WERI-Rb-1 (cell line): Measurements from ENCODE around the gene VIT.

ENCODE experiments used
- DNase-seq: peaks from one replicate; pipeline ENCODE4 v3.0.0-alpha.2; 2020
- H3K27ac ChIP-seq: fragments of 250-450 bp; sonication (Bioruptor Pico); 2 replicates; pipeline ENCODE4 v1.5.1; 2020; ENCODE audit warnings: mild to moderate bottlenecking, moderate library complexity
- H3K27me3 ChIP-seq: fragments of 250-450 bp; sonication (Bioruptor Pico); 2 replicates; pipeline ENCODE4 v1.5.1; 2021; ENCODE audit warnings: mild to moderate bottlenecking, low read depth, moderate library complexity; ENCODE audit not compliant: insufficient read depth, severe bottlenecking
- H3K36me3 ChIP-seq: fragments of 250-450 bp; sonication (Bioruptor Pico); 2 replicates; pipeline ENCODE4 v1.5.1; 2020; ENCODE audit warnings: mild to moderate bottlenecking, moderate library complexity
- H3K4me3 ChIP-seq: 2 replicates; pipeline ENCODE4 v1.5.1; 2011; ENCODE audit warnings: low read depth, mild to moderate bottlenecking, control low read depth, low read length
- H3K9me3 ChIP-seq: fragments of 250-450 bp; sonication (Bioruptor Pico); 2 replicates; pipeline ENCODE4 v1.5.1; 2021; ENCODE audit warnings: mild to moderate bottlenecking, moderate library complexity; ENCODE audit not compliant: severe bottlenecking
- TF ChIP-seq, protein P1 (sequence below): IDR thresholded peaks from 2 replicates; pipeline ENCODE4 v1.5.1; 2011; ENCODE audit warnings: low read depth, mild to moderate bottlenecking, control low read depth, inconsistent platforms, low read length

The VIT gene

GRCh38 chr2:36657703-36658102, 38.8 kb upstream of the VIT start:
- TF ChIP-seq, protein P1, sequence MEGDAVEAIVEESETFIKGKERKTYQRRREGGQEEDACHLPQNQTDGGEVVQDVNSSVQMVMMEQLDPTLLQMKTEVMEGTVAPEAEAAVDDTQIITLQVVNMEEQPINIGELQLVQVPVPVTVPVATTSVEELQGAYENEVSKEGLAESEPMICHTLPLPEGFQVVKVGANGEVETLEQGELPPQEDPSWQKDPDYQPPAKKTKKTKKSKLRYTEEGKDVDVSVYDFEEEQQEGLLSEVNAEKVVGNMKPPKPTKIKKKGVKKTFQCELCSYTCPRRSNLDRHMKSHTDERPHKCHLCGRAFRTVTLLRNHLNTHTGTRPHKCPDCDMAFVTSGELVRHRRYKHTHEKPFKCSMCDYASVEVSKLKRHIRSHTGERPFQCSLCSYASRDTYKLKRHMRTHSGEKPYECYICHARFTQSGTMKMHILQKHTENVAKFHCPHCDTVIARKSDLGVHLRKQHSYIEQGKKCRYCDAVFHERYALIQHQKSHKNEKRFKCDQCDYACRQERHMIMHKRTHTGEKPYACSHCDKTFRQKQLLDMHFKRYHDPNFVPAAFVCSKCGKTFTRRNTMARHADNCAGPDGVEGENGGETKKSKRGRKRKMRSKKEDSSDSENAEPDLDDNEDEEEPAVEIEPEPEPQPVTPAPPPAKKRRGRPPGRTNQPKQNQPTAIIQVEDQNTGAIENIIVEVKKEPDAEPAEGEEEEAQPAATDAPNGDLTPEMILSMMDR, result no peak

GRCh38 chr2:36658277-36658748, 38.2 kb upstream of the VIT start:
- no peaks in the 10 kb centered on the region for H3K9me3 ChIP-seq
- H3K4me3 ChIP-seq, result no peak overlapping the region
- no peaks in the 10 kb centered on the region for H3K36me3 ChIP-seq
- H3K27ac ChIP-seq, result no peak overlapping the region
- TF ChIP-seq, protein P1, result no peak
- DNase-seq, result no peak
- no peaks in the 10 kb centered on the region for H3K27me3 ChIP-seq

More at GRCh38 chr2:36657703-36658102, 38.8 kb upstream of the VIT start:
- DNase-seq, result no peak
- H3K27me3 ChIP-seq, result no peaks in the 10 kb centered on the region
- no peak overlapping the region for H3K4me3 ChIP-seq
- no peak overlapping the region for H3K27ac ChIP-seq
- no peaks in the 10 kb centered on the region for H3K9me3 ChIP-seq
- H3K36me3 ChIP-seq, result no peaks in the 10 kb centered on the region

GRCh38 chr2:36659218-36659617, 37.3 kb upstream of the VIT start:
- DNase-seq, result no peak
- H3K4me3 ChIP-seq, result no peak overlapping the region
- H3K27me3 ChIP-seq, result no peaks in the 10 kb centered on the region
- no peak overlapping the region for H3K27ac ChIP-seq
- H3K9me3 ChIP-seq, result no peaks in the 10 kb centered on the region
- H3K36me3 ChIP-seq, result no peaks in the 10 kb centered on the region
- TF ChIP-seq, protein P1, result no peak

DNA sequence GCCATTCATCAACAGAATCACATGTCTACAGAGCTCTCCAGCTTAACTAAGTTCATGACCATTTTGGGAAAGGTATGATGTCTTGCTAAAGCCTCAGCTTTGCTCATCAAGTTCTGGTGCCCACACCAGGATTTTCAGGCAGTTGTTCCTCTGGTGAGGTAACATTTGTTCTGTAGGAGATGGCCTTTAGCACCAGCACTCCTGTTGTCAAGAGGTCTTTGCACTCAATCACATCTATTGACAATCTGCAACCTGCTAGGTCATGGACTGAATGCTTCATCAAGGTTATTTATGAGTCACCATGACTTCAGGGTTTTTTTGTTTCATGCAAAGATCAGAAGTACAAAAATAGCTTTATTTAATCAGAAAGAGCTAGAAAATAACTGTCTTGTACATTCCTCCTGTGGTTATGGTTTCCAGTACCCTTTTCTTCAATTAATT, 36.6 kb upstream of the VIT start:
- no peak overlapping the region for H3K27ac ChIP-seq
- no peaks in the 10 kb centered on the region for H3K9me3 ChIP-seq
- H3K4me3 ChIP-seq, result no peak overlapping the region
- H3K27me3 ChIP-seq, result no peaks in the 10 kb centered on the region
- H3K36me3 ChIP-seq, result no peaks in the 10 kb centered on the region
- no peak for DNase-seq
- TF ChIP-seq, protein P1, result no peak

DNA sequence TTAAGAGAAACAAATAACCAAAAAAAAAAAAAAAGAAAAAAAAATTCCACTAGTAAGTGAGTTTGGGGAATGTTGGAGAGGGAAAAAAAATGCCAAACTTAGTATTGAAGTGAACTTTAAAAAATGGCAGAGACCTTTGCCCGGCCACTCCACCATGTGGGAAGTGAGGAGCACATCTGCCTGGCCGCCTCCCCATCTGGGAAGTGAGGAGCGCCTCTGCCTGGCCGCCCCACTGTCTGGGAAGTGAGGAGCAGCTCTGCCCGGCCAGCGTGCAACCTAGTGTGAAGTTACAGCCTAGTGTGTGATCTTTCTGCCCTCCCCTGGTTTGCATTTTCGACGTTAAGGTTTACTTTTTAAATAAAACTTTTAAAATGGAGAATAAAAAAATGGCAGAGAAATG, 33.9 kb upstream of the VIT start:
- no peaks in the 10 kb centered on the region for H3K27me3 ChIP-seq
- TF ChIP-seq, protein P1, result no peak
- H3K36me3 ChIP-seq, result no peaks in the 10 kb centered on the region
- no peak for DNase-seq
- H3K4me3 ChIP-seq, result no peak overlapping the region
- H3K9me3 ChIP-seq, result no peaks in the 10 kb centered on the region
- H3K27ac ChIP-seq, result no peak overlapping the region

DNA sequence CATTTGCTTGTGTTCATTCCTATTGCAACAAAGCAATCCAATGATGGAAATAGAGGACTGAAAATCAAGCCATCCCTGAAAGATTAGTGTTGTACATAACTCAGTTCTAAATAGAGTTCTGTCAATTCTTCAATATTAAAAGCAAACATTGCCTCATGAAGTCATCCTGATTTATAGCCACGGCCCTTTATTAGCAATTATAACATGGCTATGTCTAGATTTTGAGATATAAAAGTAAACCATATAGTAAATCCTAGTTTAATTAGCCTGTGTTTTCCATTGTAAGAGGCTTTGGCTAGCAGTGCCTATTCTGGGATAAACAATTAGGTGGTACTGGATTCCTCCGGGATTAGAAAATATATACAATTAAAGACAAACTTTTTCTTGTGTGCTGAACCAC, 33.2 kb upstream of the VIT start:
- TF ChIP-seq, protein P1, result no peak
- Histone ChIP-seq H3K4me3 (no peak overlapping the region), H3K27me3 (no peaks in the 10 kb centered on the region), H3K36me3 (no peaks in the 10 kb centered on the region), H3K9me3 (no peaks in the 10 kb centered on the region), H3K27ac (peak overlapping the region; percentile 75; the same call in 1 of the 2 replicates)
- no peak for DNase-seq
